OCI-LY1 (cell line): ENCODE measurements around the gene CD248.
A peak's percentile ranks its signal among the peaks of the same experiment; 100 is the strongest.

Experiments
- H2AFZ ChIP-seq: fragments of 200-600 bp; sonication (generic), shearing (Covaris generic); 2 replicates; pipeline ENCODE4 v1.6.0; 2014; ENCODE audit warnings: antibody characterized with exemption, mild to moderate bottlenecking, low read length
- H3F3A ChIP-seq: fragments of 200-600 bp; sonication (generic), shearing (Covaris generic); 2 replicates; pipeline ENCODE4 v1.6.0; 2014; ENCODE audit warnings: mild to moderate bottlenecking, antibody characterized with exemption, low read length, moderate library complexity; ENCODE audit not compliant: insufficient read depth
- H3K27ac ChIP-seq: fragments of 200-600 bp; sonication (generic); 2 replicates; pipeline ENCODE4 v1.5.1; 2014; ENCODE audit warnings: low read length, mixed run types, mild to moderate bottlenecking, low read depth; ENCODE audit not compliant: poor library complexity, severe bottlenecking
- H3K27me3 ChIP-seq: fragments of 200-600 bp; sonication (generic); 2 replicates; pipeline ENCODE4 v1.6.0; 2014; ENCODE audit warnings: antibody characterized with exemption, mild to moderate bottlenecking, low read length, moderate library complexity; ENCODE audit not compliant: insufficient read depth
- H3K36me3 ChIP-seq: fragments of 200-600 bp; sonication (generic); 2 replicates; pipeline ENCODE4 v1.6.1; 2014; ENCODE audit warnings: mild to moderate bottlenecking, antibody characterized with exemption, low read length, moderate library complexity, mixed read lengths; ENCODE audit not compliant: insufficient read depth
- H3K4me1 ChIP-seq: fragments of 200-600 bp; sonication (generic); 2 replicates; pipeline ENCODE4 v1.5.1; 2014; ENCODE audit warnings: mild to moderate bottlenecking, low read length, moderate library complexity; ENCODE audit not compliant: insufficient read depth, severe bottlenecking
- H3K4me2 ChIP-seq: fragments of 200-600 bp; sonication (generic), shearing (Covaris generic); 2 replicates; pipeline ENCODE4 v1.6.1; 2014; ENCODE audit warnings: low read length
- H3K4me3 ChIP-seq: fragments of 200-600 bp; sonication (generic); 2 replicates; pipeline ENCODE4 v1.5.1; 2014; ENCODE audit warnings: low read length, low read depth, mild to moderate bottlenecking, mixed read lengths; ENCODE audit not compliant: poor library complexity, severe bottlenecking
- H3K79me2 ChIP-seq: fragments of 200-600 bp; shearing (Covaris generic); 2 replicates; pipeline ENCODE4 v1.6.1; 2016; ENCODE audit warnings: mixed run types, low read length, mixed read lengths; ENCODE audit not compliant: insufficient read depth
- H3K9ac ChIP-seq: fragments of 200-600 bp; sonication (generic), shearing (Covaris generic); 2 replicates; pipeline ENCODE4 v1.6.1; 2014; ENCODE audit warnings: mild to moderate bottlenecking, low read length, mixed read lengths
- H3K9me2 ChIP-seq: fragments of 200-600 bp; sonication (generic), shearing (Covaris generic); 2 replicates; pipeline ENCODE4 v1.6.1; 2014; ENCODE audit warnings: low read depth, mild to moderate bottlenecking, low read length, mixed read lengths
- H3K9me3 ChIP-seq: fragments of 200-600 bp; shearing (Covaris generic); 2 replicates; pipeline ENCODE4 v1.6.1; 2014; ENCODE audit warnings: low read length, mixed read lengths
- H4K20me1 ChIP-seq: fragments of 200-600 bp; sonication (generic), shearing (Covaris generic); 2 replicates; pipeline ENCODE4 v1.6.0; 2016; ENCODE audit warnings: mild to moderate bottlenecking, low read length; ENCODE audit not compliant: insufficient read depth
- CTCF ChIP-seq: fragments of 200-600 bp; sonication (generic), shearing (Covaris generic); IDR thresholded peaks from 2 replicates; pipeline ENCODE4 v1.5.1; 2017; ENCODE audit warnings: mild to moderate bottlenecking, antibody characterized with exemption, low read length, moderate library complexity, mixed read lengths
- EZH2 ChIP-seq: fragments of 200-600 bp; sonication (generic), shearing (Covaris generic); IDR thresholded peaks from 2 replicates; pipeline ENCODE4 v1.8.0; 2017; ENCODE audit warnings: borderline replicate concordance, mixed run types, mild to moderate bottlenecking, antibody characterized with exemption, low read length, moderate library complexity, mixed read lengths

Gene CD248

DNA sequence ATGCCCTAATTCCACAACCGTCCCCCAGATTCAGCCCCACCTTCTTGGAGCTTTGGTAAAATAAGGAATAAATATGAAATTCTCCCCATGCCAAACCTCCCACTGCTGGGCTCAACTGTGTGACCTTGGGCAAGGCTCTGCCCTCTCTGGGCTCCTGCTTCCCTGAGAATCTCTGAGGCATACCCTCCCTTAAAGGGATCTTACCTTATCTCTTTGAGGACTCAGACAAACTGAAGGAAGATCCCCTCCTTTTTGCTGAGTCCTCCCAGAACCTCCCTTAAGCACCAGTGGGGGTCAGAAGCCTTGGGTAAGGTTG is 2.7 kb downstream of the CD248 start:
- Histone ChIP-seq H3F3A (no peaks in the 10 kb centered on the region), H3K4me2 (no peak overlapping the region), H2AFZ (no peak overlapping the region), H3K79me2 (no peaks in the 10 kb centered on the region), H3K9me2 (no peaks in the 10 kb centered on the region), H4K20me1 (no peaks in the 10 kb centered on the region), H3K36me3 (no peaks in the 10 kb centered on the region), H3K27ac (no peak overlapping the region), H3K4me1 (peaks cover 40% of the 10 kb centered on the region), H3K27me3 (no peaks in the 10 kb centered on the region), H3K9me3 (no peaks in the 10 kb centered on the region), H3K4me3 (no peak overlapping the region), H3K9ac (no peak overlapping the region)
- TF ChIP-seq CTCF = no peak
- TF ChIP-seq EZH2 = no peak

- no peaks in the 10 kb centered on the region for H4K20me1 ChIP-seq
- H3K9ac ChIP-seq = peak overlapping the region; percentile 44; the same call in 1 of the 2 replicates
- peak overlapping the region; percentile 52 for H3K4me3 ChIP-seq
- no peaks in the 10 kb centered on the region for H3K36me3 ChIP-seq
- H3K4me1 ChIP-seq = peaks cover 35% of the 10 kb centered on the region
- no peak for TF ChIP-seq EZH2
- TF ChIP-seq CTCF = no peak
- H3K9me3 ChIP-seq = no peaks in the 10 kb centered on the region
- H3K4me2 ChIP-seq = peak overlapping the region; percentile 73
- no peaks in the 10 kb centered on the region for H3K79me2 ChIP-seq
- H3F3A ChIP-seq = no peaks in the 10 kb centered on the region
- no peaks in the 10 kb centered on the region for H3K27me3 ChIP-seq
- no peak overlapping the region for H3K27ac ChIP-seq
- H3K9me2 ChIP-seq = no peaks in the 10 kb centered on the region
- no peak overlapping the region for H2AFZ ChIP-seq
Measured at GRCh38 chr11:66313321-66314185, 3.3 kb downstream of the CD248 start.

GRCh38 chr11:66312549-66313320 is 4.1 kb downstream of the CD248 start:
- H2AFZ ChIP-seq = no peak overlapping the region
- H4K20me1 ChIP-seq = no peaks in the 10 kb centered on the region
- H3K9me3 ChIP-seq = no peaks in the 10 kb centered on the region
- no peaks in the 10 kb centered on the region for H3K79me2 ChIP-seq
- peak overlapping the region; percentile 53; the same call in 1 of the 2 replicates for H3K9ac ChIP-seq
- H3K4me2 ChIP-seq = peak overlapping the region; percentile 97
- peak overlapping the region; percentile 71 for H3K27ac ChIP-seq
- H3K9me2 ChIP-seq = no peaks in the 10 kb centered on the region
- peak overlapping the region; percentile 70 for H3K4me3 ChIP-seq
- no peaks in the 10 kb centered on the region for H3K36me3 ChIP-seq
- no peaks in the 10 kb centered on the region for H3F3A ChIP-seq
- TF ChIP-seq CTCF = no peak
- TF ChIP-seq EZH2 = no peak
- H3K4me1 ChIP-seq = peaks cover 27% of the 10 kb centered on the region
- H3K27me3 ChIP-seq = no peaks in the 10 kb centered on the region
